Cardiac septum (tissue), 1 donor: ENCODE measurements around the gene SMIM8. TPM values are rescaled to one million over a fixed set of nuclear protein-coding genes. Genes with fewer than 3 reads are reported as not detected.

Experiments
- DNase-seq: peaks from one replicate; pipeline ENCODE4 v3.0.0-alpha.2; 2020; ENCODE audit warnings: low spot score
- intact Hi-C: fragments of 100-400 bp; cut with DNase I; formaldehyde crosslinking; loops from one replicate; pipeline ENCODE4 v1.14.0; 2022
- total RNA-seq: library from RNA; stranded (reverse); fragmentation: NEBNext Ultra II Directional; extraction: Animal tissue kit (Norgen Biotek cat#: 25700); gene quantifications from one replicate; pipeline ENCODE4 v1.2.1, GENCODE V29; 2021
- donor health status: DM: no; HTN: no; CAD: no.

SMIM8 gene
- total RNA-seq, 1 donor from 2014 or later, result 17.2 TPM

- intact Hi-C loops, result no loop called here
- DNase-seq, result no peak
Measured at GRCh38 chr6:87333033-87333432, 10.6 kb downstream of the SMIM8 start.

GRCh38 chr6:87333591-87334181 is 11.3 kb downstream of the SMIM8 start:
- DNase-seq, result no peak
- intact Hi-C loops, result no loop called here

- DNase-seq, result no peak
- intact Hi-C loops, result no loop called here
Measured at GRCh38 chr6:87334683-87335082, 12.3 kb downstream of the SMIM8 start.

- intact Hi-C loops, result no loop called here
- no peak for DNase-seq
Measured at GRCh38 chr6:87336367-87336766, 14.0 kb downstream of the SMIM8 start.

DNA sequence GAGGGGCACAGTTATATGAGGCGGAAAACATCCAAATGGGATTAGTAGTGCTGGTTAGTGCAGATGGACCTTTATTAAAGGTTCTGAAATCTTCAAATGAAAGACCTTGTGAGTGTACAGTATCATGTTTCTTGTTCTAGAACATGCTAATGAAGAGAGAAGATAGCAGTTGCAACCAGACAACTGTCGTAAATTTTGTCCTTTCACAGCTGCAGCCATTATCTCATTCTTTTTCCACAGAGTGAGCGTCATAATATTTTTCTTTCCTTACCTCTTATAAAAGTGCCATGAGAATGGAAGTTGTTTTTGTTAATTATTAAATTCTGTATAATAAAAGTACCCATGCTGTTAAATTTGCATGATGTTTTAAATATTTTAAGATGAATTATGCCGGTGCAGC is 17.8 kb downstream of the SMIM8 start:
- DNase-seq, result no peak
- intact Hi-C loops, result no loop called here

- DNase-seq, result no peak
- intact Hi-C loops, result no loop called here
Measured at GRCh38 chr6:87341158-87341557, 18.8 kb downstream of the SMIM8 start.

DNA sequence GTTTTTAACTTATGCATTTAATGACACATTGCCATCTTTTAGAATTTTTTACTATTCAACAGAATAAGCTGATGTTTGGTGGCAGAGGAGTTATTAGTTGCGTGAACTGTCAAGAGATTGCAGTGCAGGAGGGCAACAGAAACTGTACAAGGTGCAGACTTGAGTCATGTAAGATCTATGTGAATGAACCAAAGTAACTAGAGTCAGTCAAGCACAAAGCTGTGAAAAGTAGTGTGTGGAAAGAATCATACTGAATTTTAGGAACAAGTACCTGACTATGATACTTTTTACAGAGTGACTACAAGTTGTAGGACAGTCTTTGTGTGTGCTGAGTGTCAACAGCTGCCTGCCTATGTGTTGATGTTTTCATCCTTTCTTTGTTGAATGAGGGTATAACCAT is 19.5 kb downstream of the SMIM8 start:
- DNase-seq, result no peak
- intact Hi-C loops, result no loop called here

DNA sequence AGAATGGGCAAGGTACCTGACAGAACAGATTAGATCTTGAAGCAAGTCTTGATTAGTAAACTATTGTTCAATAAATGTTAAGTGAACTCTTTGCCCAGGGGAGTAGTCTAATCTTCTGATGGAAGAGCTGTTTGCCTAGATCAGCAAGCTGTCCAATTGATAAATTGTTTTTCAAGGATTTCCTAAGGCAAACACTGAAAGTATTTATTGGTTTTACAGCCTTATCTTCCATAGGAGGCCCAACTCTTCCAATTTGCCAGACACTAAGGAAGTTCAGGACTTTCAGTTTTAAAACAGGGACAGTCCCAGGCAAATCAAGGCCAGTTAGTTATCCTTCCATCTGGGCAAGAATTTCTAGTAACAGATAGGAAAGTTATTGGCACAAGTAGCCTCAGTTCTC is 20.4 kb downstream of the SMIM8 start:
- DNase-seq, result no peak
- intact Hi-C loops, result no loop called here

GRCh38 chr6:87344731-87345130 is 22.3 kb downstream of the SMIM8 start, which contains the start of gene C6orf163:
C6orf163 (plus strand) TSS chr6:87344813; CDS start chr6:87345100, 287 bp downstream.
- no peak for DNase-seq
- intact Hi-C loops, result no loop called here

- intact Hi-C loops, result no loop called here
- DNase-seq, result no peak
Measured at GRCh38 chr6:87346700-87347099, 24.3 kb downstream of the SMIM8 start.

DNA sequence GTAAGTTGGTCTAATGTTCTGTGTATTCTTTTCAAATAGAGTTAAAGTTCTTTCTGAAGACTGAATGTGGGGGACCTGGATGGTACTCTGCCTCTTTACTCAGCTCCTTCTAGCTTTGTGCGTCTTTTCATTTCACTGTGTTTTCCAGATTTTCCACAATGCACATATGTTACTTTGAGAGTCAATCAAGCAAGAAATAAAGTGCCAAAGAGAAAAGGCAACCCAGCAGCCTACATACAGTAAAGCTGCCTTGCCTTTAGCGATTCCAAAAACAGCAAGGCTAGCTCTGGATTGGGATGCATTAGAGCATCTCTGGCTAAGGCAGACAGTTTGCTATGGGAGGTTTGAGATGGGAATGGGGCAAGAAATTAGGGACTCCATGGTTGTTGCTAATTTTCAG is 27.5 kb downstream of the SMIM8 start:
- intact Hi-C loops, result no loop called here
- DNase-seq, result no peak

GRCh38 chr6:87350516-87350915 is 28.1 kb downstream of the SMIM8 start:
- DNase-seq, result no peak

DNA sequence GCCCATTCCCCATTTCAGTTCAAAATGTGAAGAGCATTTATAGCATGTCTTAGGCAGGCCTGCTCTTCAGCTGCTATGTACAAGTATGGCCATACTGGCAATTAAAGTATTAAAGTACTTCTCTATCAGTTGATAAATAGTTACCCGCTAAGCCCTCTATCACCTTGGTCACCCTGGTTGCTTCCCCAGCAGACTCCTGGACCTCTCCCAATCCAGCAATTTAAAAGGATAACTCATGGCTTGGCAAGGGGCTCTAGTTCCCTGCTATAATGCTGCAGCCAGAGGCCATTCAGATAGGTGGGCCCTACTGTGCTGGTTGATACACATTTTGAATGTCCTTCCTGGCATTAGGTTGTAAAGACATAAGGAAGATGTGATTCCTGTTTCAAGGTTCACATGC is 29.2 kb downstream of the SMIM8 start:
- intact Hi-C loops, result no loop called here
- DNase-seq, result no peak

More at GRCh38 chr6:87350516-87350915, 28.1 kb downstream of the SMIM8 start:
- intact Hi-C loops, result no loop called here

GRCh38 chr6:87356181-87356580 is 33.8 kb downstream of the SMIM8 start:
- intact Hi-C loops, result no loop called here
- DNase-seq, result no peak

GRCh38 chr6:87357479-87358196 is 35.2 kb downstream of the SMIM8 start:
- intact Hi-C loops, result no loop called here
- no peak for DNase-seq

GRCh38 chr6:87364602-87365252 is 42.3 kb downstream of the SMIM8 start:
- intact Hi-C loops, result no loop called here

DNA sequence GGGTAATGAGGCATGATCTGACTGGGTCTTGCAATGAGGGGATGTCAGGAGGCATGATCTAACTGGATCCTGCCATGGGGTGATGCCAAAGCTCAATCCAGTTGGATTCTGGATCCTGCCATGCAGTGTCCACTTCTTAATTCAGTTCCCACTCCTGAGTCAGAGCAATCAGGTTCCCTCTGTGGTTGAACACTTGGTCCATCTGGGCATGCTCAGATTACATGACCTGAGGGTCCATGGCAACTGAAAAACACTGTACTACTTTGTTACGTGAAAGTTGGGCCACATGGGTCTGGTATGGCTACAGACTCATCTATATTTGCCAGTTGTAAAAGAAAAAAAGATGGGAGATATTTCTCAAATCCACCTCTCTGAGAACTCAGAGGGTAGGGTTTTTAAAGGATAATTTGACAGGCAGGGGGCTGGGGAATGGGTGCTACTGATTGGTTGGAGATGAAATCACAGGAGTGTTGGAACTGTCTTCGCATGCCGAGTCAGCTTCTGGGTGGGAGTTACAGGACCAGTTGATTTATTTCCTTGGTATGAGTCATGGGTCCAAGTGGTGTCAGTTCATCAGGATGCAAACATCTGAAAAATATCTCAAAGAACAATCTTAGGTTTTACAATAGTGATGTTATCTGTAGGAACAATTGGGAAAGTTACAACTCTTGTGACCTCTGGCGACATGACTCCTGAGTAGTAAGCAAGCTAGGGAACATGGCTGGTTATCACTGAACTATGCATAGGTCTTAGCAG is 43.9 kb downstream of the SMIM8 start:
- intact Hi-C loops, result no loop called here
- no peak for DNase-seq

More at GRCh38 chr6:87364602-87365252, 42.3 kb downstream of the SMIM8 start:
- no peak for DNase-seq

DNA sequence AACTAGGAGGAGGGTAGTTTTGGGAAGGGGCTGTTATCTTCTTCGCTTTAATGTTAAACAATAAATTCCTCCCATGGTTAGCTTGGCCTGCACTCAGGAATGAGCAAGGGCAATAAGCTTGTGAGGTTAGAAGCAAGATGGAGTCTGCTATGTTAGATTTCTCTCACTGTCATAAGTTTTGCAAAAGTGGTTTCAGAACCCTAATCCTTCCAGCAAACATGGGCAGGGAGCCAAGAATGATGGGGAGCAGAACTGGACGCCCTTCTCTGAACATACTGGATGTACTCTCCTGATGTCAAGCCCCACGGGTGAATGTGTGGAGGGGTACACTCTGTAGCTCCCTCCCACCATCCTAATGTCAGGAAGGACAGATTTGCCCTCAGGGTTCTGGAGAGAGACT is 44.5 kb downstream of the SMIM8 start:
- intact Hi-C loops, result no loop called here
- no peak for DNase-seq

DNA sequence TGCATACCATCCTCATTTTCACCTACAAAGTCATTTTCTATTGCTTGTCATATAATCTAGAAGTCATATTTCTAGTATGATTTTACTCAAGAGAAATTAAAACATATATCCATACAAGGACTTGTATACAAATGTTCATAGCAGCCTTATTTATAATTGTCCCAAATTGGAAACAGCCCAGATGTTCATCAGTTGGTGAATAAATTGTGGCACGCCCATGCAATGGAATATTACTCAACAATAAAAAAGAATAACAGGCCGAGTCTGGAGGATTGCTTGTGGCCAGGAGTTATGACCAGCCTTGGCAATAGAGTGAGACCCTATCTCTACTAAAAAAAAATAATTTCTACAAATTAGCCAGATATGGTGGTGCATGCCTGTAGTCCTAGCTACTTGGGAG is 51.0 kb downstream of the SMIM8 start:
- intact Hi-C loops, result no loop called here

DNA sequence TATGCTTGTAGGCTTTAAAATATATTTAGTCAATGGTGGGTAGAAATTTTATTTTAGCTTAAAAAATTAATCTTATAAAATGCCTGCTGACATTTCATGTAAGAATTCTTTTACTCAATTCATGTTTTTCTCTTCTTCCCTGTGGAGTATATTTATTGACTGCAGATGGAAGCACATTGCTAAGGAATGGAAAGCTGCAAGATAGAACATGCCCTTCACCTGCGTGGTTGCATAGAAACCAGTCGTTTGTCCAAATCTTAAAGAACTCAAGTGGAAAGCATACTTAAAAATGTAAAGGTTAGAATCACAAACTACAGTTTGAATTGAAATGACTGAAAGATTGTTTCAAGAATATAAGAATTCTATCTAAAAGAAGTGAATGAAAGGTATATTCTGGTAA is 52.9 kb downstream of the SMIM8 start:
- intact Hi-C loops, result no loop called here
- no peak for DNase-seq

More for the DNA sequence above, 51.0 kb downstream of the SMIM8 start:
- no peak for DNase-seq
